Right kidney (tissue), 1 donor: Measurements from ENCODE around the gene NINJ2.
"Not testable (repeated sequence)": the region's sequence is repeated elsewhere in the genome, so short reads cannot be mapped to it uniquely, and the experiment has no call there.

ENCODE experiments used
- DNase-seq: peaks from one replicate; pipeline ENCODE4 v3.0.0-alpha.2; 2016

The NINJ2 gene

DNA sequence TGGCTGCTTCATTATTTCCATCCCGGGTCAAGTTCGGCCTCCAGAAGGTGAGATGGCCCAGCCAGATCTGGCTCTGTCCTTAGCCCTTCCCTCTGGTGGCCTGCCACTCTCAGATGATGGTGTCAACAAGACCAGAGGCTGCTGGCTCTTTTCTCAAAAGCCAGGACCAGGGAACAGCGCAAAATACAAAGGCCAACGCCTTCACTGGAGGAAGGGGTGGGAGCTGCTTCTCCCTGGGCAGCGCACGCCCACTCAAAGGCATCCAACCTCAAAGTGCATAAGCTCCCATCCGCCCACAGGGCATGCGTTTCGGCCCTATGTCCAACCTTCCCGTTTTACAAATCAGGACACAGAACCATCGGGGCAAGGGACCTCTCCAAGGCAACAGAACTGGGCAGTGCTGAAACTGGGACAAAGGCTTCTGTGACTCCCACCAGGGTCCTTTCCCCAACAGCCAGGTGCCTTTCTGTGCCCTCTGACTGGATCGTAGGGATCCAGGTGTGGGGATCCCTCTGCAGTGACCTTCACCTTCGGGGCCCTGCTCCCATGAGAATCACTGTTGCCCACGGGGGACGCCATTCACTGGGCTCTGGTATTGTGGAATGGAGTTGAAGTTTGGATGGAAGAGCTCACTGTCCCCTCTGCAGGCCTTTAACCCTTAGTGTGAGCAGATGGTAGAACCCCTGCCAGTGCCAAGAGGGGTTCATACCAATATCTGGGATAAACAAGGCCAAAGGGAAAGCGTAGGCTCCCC, 76.8 kb downstream of the NINJ2 start:
- no peak for DNase-seq

DNA sequence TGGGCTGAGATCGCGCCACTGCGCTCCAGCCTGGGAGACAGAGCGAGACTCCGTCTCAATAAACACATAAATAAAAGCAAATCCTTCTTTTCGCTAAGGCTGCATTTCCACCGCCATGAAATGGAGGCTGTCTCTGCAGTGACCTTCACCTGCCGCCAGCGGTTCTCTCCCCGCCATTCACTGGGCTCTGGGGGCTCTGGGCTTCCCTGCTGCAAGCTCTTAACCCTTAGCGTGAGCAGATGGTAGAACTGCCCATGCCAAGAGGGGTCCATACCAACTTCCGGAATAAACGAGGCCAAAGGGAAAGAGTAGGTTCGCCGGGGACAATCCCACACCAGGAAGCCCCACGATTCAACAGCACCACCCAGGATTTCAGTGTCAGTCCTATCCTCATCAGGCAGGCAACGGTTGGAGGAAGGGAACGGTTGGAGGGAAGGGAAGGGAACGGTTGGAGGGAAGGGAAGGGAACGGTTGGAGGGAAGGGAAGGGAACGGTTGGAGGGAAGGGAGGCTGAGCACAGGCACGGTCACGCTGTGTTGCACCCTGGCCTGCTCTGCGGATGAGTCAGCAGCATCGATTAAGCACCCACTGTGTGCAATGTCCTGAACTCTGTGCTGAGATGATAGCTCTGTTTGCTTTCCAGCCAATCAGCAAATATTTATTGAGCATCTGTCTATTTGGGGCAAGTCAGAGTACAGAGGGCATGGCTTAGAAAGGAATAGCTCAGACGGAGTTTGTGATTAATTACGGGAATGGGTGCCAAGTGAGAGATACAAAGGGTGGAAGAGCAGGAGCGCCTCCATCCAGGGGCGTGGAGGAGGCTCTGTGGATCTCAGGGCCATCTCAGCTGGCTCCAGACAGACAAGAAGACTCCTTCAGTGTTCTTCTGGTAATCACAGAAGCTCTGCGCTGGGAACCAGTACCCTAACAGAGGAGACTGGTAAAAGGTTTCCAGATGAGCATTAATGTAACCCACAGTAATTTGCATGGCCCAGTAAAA, 77.9 kb downstream of the NINJ2 start:
- DNase-seq, result no peak

DNA sequence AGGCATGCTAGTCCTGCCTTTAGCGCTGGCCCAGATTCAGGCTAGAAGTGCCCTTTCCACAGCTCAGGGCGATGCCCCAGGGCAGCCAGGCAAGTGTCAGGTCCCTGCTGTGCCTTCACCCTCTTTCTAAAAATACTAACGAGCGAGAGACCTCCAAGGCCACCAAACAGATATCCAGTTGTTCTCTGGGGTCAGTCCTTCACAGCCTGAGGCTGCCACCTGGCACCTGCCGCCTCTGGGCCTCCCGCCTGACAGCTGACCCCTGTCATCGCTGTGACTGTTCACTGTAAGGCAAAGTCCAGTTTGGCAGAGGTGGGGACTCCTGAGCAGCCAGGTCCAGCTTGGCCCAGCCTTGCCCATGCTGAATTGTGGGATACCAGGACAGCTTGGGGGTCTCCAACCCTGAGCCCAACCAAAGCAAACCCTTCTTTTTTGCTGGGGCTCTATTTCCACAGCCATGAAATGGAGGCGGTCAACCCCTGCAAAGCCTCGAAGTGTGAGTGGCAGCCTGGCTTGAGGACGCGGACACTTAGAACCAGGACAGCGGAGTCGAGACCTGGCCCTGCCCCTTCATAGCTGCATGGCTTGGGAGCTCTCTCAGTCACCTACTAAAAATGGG, 79.9 kb downstream of the NINJ2 start:
- DNase-seq, result no peak

DNA sequence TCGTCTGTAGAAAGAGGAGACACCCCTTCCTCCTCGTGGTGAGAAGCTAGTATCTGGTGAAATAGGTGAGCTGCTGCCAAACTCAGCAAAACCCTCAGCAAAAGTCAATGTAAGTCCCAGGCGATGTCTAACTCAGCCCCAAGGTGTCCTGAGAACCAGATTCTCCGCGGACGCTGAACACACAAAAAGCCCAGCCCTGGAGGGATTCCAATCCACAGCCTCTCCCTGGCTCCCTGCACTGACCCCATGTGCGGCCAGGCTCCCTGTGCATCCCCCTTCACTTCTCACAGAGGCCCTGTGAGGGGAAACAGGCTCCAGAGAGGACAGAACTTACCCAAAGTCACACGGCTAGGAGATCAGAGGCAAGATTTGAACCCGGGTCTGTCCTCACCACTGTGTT, 81.5 kb downstream of the NINJ2 start:
- no peak for DNase-seq

DNA sequence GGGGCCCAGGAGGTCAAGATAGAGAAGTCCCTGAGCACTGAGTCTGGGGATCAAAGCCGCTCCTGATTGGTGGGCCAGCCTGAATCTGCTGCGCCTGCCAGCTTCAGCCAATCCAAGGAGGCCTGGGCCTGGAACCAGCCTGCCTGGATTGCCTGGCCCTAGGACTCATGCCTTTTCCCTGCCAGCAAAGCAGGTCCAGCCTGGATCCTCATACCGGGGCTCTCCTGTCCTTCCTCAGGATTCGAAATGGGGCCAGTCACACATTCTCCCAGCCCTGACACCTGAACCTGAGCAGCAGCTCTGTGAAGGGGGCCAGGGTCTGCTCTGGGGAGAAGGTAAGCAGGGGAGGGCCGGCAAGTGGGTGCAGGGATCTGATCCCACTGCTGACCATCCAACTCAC, 81.9 kb downstream of the NINJ2 start:
- DNase-seq, result no peak

DNA sequence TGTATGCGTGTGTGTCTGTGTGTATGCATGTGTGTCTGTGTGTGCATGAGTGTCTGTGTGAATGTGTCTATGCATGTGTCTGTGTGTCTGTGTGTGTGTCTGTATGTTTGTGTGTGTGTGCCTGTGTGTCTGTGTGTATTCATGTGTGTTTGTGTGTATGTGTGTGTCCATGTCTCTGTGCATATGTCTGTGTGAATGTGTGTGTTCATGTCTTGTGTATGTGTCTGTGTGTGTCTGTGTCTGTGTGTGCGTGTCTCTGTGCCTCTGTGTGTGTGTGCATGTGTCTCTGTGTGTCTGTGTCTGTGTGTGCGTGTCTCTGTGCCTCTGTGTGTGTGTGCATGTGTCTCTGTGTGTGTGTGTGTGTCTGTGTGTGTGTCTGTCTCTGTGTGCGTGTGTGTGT, 82.4 kb downstream of the NINJ2 start:
- DNase-seq, result no peak

DNA sequence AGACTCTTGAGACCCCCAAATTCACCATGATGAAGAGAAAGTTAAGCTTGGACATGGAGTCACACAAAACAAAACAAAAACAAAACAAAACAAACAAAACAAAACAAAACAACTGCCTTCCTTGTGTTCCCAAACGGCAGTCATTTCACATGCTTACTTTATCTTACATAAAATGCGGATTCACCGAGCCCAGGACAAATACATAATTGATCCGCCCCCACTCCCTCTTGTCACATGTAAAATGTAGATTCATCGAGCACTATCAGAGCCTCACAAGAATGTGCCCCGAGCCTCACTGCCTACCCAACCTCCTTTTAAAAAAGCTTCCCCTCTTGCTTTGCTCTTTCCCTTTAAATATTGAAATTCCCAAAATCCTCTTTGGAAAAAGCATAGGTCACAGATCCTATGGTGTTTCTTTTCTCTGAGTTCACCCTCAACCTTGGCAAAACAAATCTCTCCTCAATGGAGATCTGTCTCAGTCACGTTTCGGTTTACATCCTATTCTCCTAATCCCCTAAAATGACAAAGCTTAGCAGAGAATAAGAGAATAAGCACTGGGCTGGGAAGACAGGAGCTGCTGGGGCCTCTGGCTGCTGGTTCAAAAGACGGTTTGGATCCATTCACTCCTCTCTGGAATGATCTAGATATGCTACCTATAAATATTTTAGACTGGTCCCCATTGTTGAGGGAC, 83.7 kb downstream of the NINJ2 start:
- DNase-seq, result no peak

DNA sequence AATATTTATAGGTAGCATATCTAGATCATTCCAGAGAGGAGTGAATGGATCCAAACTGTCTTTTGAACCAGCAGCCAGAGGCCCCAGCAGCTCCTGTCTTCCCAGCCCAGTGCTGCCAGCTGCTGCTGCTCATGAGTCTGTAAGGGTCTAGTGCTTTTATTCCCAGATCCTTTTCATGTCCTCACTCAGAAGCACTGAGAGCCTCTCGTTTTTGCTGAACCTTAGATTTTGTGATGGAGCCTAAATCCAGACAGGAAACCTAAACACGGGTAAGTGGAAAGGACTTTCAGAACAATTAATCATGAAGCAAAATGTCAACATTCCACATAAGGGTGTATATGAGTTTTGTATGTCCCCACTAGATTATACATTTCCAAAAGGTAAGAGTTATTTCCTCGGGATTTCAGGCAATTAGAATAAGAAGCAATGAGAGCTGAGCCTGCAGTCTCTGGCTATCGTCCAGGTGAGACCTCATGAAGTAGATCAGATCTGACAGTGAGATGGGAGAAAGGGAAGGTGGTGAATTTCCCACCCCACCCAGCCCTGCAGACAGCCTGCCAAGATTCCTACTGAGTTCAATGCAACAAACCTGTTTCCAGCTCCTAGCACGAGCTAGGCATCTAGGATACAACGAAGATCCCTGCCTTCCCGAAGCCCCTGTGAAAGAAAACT, 84.4 kb downstream of the NINJ2 start:
- DNase-seq, result no peak

DNA sequence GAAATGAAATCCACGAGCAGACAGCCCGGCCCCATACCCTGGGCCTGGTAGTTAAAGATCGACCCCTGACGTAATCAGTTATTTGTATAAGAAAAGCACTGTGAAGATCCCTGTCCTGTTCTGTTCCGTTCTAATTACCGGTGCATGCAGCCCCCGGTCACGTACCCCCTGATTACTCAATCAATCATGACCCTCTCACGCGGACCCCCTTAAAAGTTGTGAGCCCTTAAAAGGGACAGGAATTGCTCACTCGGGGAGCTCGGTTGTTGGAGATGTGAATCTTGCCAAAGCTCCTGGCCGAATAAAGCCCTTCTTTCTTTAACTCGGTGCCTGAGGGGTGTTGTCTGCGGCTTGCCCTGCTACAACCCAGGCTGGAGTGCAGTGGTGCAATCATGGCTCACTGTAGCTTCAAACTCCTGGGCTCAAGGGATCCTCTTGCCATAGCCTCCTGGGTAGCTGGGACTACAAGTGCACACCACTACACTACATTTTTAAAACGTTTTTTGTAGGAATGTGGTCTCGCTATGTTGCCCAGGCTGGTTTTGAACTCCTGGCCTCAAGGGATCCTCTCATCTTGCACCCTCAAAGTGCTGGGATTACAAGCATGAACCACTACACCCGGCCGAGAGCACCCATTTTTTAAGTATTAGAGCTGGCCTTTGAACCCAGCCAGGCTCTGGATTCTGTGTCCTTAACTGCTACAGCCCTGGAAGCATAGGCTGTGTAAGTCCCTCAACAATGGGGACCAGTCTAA, 85.1 kb downstream of the NINJ2 start:
- not testable (repeated sequence) for DNase-seq

DNA sequence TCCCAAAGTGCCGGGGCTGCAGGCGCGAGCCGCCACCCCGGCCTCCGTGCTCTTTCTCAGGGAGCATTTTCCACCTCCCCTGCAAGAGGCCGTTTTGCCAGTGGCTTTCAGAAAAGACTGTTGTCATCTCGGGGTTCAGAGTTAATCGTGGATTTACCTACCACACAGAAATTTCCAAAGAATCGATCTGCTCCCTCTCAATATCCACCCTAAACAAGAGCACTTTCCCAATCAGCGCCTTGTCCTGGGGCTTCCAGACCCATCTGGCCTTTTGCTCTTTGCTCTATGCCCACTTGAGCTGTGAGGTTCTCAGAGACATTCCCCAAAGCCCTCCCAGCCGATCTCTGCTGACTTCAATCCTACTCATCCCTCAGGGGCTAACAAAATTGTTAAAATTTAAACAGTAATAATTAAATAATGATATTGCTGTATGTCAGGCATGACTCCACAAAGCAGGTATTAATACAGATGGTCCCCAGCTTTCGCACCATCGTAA, 86.6 kb downstream of the NINJ2 start:
- no peak for DNase-seq

DNA sequence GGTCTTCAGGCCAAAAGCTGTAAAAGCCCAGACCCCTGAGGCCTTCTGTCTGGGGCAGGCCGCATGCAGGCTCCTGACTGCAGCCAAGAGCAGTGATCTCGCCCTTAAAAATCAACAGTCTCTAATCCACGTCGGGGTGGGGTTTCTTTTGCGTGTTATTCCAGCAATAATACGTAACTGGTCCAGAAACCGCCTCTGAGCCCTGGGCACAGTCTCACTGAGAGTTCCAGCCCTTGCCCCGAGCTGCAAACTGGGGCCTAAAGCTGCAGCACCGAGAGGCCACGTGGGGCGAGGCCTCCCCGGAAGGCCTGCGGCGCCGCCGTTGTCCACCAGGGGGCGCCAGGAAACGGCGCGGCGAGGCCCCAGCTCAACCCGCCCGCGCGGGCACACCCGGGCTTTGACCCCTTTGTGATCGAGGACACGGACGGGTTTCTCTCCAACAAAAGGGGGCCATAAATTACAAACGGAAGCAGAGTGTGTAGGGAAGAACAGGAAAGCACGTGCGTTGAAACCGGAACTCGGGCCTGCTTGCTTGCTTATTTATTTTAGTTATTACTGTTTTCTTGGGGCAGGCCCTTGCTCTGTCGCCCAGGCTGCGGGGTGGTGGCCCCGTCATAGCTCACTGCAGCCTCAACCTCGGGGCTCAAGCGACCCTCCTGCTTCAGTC, 87.2 kb downstream of the NINJ2 start:
- DNase-seq, result peak; percentile 85

DNA sequence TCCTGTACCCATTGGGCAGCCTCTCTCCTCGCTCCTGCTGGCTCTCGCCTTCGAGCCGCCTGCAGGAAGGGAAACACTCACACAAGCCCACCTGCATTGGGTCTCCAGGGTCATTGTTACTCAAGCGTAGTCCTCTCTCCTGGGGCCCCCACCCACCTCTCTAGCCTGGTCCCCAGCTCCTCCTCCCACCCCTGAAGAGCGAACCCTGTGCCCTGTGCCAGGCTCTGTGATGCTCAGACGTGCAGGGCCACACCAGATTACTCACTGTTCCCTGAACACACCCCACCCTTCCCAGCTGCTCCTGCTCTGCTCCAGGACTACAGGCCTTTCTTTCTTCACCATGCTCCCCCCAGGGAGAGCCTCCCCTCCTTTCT, 88.1 kb downstream of the NINJ2 start:
- no peak for DNase-seq

DNA sequence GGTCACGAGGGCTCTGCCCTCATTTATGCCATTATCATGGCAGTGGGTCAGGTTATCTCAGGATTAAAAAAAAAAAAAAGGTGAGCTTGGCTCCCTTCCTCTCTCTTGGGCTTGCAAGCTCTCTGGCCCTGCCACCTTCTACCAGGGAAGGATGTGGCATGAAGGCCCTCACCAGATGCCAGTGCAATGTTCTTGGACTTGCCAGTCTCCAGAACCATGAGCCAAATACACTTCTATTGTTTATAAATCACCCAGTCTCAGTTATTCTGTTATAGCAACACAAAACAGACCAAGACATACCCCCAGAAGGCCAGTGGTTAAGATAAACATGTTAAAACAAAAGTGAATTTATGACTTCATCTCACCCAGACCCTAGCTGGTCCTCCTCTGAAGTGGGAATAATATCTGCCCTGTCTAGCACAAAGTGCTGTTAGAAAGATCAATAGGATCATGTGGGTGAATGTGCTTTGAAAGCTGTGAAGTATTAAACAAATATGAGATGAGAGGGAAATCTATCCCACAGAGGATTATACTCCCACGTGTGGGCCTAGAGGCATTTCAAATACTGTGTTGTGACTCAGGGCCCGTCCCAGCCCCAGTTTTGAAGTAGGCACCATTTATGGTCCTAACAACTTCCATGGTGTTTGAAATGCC, 88.6 kb downstream of the NINJ2 start:
- DNase-seq, result no peak

DNA sequence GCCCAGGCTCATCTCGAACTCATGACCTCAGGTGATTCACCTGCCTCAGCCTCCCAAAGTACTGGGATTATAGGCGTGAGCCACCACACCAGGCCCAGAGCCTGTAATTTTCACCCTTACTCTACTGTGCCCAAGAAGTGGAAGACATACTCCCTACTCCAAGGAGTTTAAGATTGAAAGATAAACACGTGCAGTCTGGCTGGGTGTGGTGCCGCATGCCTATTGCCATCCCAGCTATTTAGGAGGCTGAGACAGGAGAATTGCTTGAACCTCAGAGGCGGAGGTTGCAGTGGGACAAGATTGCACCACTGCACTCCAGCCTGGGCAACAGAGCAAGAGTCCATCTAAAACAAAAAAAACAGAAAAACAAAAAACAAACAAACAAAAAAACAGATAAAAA, 90.0 kb downstream of the NINJ2 start:
- no peak for DNase-seq

DNA sequence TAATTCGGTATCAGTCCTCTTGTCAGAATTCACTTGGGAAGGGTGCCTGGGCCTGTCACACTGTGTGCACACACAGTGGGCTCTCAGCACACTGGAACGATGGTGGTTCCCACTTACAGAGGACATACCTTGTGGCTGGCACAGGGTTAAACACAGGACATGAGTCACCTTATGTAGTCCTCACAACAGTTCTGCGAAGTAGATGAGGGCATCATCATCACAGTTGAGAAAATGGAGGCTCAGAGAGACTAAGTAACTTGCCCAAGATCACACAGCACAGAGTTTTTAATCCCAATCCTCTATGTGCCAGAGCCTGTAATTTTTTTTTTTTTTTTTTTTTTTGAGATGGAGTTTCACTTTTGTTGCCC, 90.7 kb downstream of the NINJ2 start:
- DNase-seq, result no peak

DNA sequence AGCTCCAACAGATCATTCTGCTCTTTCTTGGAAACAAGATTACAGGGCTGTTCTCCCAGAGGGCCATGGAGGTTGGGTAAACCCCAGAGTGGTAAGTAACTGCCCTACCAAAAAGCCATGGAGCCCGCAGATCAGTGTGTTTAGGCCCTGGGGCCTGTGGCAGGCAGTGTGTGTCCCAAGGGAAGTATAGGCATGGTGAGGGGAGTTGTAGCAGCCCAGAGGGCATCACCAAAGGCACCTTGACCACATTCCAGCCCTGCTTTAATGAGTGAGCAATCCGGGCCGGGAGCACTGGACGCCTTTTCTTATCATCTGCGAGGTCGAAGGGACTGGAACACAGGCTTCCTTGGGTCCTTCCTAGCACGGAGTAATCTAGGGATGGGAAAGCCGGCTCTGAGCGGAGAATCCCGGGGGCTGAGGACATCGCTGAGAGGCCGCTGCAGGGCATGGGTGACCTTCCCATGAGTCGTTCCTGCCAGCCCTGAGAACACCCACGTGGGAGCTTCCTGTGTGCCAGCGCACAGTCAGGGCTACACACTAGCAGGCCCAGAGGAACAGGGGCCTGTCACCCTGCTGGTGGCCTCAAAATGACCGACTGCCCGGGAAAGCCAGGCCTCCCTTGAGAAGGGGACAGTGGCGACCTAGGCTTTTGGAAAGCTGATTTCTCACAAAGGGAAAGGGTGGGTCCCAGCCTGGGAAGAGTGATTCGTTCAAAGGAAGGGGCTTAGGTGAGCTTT, 91.3 kb downstream of the NINJ2 start:
- no peak for DNase-seq

DNA sequence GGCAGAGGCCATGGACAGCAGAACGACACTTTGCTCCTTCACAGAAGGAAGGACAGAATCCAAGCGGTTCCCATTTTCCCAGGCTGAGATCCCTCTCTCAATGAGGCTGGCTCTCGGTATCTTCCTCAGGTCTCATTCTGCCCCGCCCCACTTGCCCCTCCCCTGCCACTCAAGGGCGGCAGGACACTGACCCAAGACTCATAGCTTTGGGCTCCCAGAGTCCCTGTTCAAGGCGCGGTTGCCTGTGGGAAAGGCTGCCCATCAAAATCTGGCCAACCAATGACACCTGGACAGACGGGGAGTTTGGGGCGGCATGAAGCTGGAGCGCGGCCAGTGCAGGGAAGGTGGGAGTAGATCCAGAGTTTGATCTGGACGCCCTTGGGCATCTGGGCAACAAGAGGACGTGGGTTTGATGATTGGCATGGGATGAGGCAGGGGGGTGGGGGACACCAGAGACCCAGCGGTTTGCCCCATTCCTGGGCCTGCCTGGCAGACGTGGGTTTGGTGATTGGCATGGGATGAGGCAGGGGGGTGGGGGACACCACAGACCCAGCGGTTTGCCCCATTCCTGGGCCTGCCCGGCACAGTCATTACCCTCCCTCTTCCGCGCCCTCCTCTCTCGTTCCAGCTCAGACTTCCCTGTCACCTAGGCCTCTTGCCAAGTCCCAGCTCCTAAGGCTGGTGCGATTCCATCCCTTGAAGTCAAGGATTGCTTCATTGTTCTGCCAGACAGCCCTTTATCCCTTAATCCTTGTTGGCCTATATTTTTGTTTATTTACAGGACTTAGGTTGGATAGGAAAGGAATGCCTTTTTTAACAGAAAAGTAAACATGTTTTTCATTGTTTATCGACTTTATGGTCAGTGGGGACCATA, 92.1 kb downstream of the NINJ2 start:
- no peak for DNase-seq

DNA sequence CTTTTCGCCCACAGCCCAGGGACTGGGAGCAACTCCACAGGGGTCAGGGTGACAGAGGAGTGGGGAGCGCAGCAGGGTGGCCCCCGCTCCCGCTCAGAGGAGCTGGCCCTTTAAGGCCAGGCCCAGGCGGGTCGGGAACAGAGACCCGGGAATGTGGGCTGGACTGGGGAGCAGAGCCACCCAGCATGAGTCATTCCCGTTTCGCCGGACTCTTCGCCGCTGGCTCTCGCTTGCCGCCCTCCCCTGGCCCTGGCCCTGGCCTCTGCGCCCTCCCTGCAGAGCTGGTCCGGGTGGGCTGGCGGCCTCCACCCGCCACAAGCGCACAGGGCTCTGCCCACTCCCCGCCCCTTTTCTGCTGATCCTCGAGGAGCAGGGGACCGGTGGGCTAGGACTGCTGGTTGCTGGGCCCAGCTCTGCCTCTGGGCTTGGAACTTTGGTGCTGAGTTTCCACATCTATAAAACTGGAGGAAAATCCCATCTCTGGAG, 92.8 kb downstream of the NINJ2 start:
- peak; percentile 72 for DNase-seq
